C4-2B (cell line): ENCODE results near the gene MEG3.

Source experiments
- ZFX ChIP-seq: fragments of 450-650 bp; IDR thresholded peaks from 2 replicates; pipeline ENCODE4 v1.6.1; 2017
- TF ChIP-seq, protein P1 (sequence below): fragments of 450-650 bp; conservative IDR thresholded peaks from 2 replicates; pipeline ENCODE4 v1.5.1; 2017; ENCODE audit warnings: mild to moderate bottlenecking

DNA sequence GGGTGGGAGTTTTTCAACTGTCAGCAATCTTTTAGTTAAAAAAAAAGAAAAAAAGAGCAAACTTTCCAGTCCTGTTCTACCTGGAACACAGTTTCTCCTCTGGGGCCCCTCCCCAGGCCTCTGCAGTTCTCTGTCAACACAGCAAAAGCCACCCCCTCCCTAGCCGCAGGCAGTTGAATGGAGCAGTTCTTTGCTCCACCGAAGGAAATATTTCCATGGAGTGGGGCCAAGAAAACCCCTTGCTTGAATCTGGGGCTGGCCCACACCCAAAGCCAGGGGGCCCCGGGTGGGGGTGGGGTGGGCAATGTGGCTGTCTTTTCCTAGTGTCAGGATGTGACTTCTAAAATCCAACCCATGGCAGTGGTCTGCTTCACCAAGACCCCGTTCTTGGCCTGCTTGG, 5.0 kb upstream of the MEG3 start:
- TF ChIP-seq, protein P1, sequence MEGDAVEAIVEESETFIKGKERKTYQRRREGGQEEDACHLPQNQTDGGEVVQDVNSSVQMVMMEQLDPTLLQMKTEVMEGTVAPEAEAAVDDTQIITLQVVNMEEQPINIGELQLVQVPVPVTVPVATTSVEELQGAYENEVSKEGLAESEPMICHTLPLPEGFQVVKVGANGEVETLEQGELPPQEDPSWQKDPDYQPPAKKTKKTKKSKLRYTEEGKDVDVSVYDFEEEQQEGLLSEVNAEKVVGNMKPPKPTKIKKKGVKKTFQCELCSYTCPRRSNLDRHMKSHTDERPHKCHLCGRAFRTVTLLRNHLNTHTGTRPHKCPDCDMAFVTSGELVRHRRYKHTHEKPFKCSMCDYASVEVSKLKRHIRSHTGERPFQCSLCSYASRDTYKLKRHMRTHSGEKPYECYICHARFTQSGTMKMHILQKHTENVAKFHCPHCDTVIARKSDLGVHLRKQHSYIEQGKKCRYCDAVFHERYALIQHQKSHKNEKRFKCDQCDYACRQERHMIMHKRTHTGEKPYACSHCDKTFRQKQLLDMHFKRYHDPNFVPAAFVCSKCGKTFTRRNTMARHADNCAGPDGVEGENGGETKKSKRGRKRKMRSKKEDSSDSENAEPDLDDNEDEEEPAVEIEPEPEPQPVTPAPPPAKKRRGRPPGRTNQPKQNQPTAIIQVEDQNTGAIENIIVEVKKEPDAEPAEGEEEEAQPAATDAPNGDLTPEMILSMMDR: no peak
- no peak for TF ChIP-seq ZFX
